Astrocyte (in vitro differentiated cells and primary cell): ENCODE results near the gene CDK14.

Source experiments
- EZH2 ChIP-seq: IDR thresholded peaks from 2 replicates; pipeline ENCODE4 v1.6.1; 2012; ENCODE audit warnings: mild to moderate bottlenecking, low read length, inconsistent platforms; ENCODE audit not compliant: insufficient read depth
- TF ChIP-seq, protein P1 (sequence below): IDR thresholded peaks from 2 replicates; pipeline ENCODE4 v1.5.1; 2011; ENCODE audit warnings: low read depth, mild to moderate bottlenecking, inconsistent platforms, low read length, moderate library complexity; ENCODE audit not compliant: insufficient read depth

DNA sequence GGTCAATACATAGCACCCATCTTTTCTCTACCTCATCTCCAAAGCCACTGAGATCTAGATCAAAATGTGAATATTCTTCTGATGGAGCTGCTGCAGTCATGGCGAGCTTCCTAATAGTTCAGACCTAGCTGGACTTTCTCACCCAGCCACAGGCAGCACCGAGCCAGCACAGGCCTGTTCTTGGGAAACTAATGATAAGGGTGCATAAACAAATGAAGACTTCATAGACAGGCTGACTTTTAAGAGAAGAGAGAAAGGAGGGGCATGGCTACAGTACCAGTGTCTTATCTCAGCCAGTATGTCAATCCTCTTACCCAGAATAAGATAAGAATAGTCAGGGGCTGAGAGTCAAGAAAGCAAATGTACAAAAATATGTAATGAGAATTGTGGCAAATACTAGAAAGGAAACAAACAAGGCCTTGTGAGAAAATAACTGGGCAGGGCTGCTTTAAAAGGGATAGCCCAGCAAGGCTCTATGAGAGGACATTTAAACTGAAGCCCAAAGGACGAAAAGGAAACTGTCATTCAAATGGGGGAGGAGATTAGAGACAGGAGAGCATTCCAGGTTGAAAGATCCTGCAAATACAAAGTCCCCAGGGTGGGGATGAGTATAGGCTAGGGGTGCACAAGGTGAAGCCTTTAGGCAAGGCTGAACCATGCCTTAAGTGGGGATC, 21.8 kb upstream of the CDK14 start:
- TF ChIP-seq, protein P1, sequence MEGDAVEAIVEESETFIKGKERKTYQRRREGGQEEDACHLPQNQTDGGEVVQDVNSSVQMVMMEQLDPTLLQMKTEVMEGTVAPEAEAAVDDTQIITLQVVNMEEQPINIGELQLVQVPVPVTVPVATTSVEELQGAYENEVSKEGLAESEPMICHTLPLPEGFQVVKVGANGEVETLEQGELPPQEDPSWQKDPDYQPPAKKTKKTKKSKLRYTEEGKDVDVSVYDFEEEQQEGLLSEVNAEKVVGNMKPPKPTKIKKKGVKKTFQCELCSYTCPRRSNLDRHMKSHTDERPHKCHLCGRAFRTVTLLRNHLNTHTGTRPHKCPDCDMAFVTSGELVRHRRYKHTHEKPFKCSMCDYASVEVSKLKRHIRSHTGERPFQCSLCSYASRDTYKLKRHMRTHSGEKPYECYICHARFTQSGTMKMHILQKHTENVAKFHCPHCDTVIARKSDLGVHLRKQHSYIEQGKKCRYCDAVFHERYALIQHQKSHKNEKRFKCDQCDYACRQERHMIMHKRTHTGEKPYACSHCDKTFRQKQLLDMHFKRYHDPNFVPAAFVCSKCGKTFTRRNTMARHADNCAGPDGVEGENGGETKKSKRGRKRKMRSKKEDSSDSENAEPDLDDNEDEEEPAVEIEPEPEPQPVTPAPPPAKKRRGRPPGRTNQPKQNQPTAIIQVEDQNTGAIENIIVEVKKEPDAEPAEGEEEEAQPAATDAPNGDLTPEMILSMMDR: no peak
- no peak for TF ChIP-seq EZH2
